WI38 (cell line): Measurements from ENCODE around the gene GPC5.
"Not testable (repeated sequence)": the region's sequence is repeated elsewhere in the genome, so short reads cannot be mapped to it uniquely, and the experiment has no call there.

ENCODE experiments used
- H3K4me3 ChIP-seq: 2 replicates; pipeline ENCODE4 v1.5.1; 2011; ENCODE audit warnings: low read depth, mild to moderate bottlenecking, control low read depth, low read length
- TF ChIP-seq, protein P1 (sequence below): IDR thresholded peaks from 2 replicates; pipeline ENCODE4 v1.5.1; 2012; ENCODE audit warnings: low read depth, mild to moderate bottlenecking, control low read depth, low read length

The GPC5 gene

DNA sequence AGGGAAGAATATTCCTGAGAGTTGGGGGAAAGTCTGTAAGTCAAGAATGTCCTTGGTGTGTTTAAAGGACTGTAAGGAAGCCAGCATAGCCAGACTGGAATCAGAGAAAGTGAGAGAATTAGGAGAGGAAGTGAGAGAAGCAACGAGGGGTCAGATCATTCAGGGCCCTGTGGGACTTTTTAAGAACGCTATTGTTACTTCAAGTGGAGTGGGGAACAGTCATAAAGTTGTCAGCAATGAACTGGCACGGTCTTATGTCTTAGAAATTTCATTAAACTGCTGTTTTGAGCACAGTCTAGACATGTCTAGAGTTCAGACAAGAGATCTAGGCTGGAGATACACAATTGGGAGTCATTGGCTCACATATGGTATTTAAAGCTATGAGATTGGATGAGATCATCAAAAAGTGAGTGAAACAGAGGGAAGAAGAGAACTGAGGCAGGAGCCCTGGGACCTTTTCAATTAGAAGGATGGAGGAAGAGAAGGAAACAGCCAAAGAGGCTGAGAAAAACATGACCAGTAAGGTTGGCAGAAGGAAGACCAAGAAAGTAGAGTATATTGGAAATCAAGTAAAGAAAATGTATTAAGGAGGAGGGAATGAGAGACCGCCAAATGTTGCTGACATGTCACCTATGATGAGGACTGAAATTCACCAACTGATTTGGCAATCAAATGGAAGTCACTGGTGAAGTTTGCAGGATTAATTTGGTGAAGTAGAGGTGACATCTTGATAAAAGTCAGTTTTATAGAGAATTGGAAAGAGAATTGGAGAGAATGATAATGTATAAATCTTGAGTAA lies 263.5 kb downstream of the GPC5 start:
- no peak overlapping the region for H3K4me3 ChIP-seq
- TF ChIP-seq, protein P1, sequence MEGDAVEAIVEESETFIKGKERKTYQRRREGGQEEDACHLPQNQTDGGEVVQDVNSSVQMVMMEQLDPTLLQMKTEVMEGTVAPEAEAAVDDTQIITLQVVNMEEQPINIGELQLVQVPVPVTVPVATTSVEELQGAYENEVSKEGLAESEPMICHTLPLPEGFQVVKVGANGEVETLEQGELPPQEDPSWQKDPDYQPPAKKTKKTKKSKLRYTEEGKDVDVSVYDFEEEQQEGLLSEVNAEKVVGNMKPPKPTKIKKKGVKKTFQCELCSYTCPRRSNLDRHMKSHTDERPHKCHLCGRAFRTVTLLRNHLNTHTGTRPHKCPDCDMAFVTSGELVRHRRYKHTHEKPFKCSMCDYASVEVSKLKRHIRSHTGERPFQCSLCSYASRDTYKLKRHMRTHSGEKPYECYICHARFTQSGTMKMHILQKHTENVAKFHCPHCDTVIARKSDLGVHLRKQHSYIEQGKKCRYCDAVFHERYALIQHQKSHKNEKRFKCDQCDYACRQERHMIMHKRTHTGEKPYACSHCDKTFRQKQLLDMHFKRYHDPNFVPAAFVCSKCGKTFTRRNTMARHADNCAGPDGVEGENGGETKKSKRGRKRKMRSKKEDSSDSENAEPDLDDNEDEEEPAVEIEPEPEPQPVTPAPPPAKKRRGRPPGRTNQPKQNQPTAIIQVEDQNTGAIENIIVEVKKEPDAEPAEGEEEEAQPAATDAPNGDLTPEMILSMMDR: no peak

DNA sequence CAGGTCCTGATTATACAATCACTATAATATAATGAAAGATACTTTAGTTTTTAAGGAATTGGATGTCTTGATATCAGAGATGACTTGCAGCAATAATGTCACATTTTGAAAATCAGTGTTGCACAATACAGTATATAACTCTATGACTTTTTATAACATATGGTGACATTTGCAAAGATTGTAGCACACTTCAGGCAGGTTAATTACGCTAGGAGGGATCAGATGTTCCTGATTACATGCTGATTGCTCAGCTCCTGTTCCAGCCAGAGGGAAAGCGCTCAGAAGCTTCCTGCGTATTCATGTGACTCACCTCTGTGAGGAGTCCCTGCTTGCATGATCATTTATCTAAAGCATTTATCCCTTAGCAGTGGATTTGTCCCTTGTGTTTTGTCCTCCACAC lies 265.6 kb downstream of the GPC5 start:
- TF ChIP-seq, protein P1: no peak
- no peak overlapping the region for H3K4me3 ChIP-seq

DNA sequence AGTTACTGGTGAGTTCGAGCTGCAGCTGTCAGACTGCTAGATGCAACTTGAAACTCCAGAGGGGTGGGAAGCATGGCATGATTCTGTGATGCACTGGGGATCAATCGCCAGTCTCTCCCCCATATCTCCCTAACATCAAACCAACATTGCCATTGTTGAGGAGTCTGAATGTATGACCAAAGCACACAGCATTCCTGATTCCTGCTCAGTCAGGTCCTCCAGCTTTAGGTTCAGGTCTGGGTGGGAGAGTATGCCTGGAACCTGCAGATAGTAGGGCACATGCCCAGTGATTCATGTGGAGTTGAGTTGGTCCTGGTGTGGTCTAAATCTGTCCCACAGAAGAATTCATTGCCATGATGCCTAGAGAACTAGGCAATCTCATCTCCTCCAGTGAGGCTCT lies 269.1 kb downstream of the GPC5 start:
- TF ChIP-seq, protein P1: no peak
- no peak overlapping the region for H3K4me3 ChIP-seq

DNA sequence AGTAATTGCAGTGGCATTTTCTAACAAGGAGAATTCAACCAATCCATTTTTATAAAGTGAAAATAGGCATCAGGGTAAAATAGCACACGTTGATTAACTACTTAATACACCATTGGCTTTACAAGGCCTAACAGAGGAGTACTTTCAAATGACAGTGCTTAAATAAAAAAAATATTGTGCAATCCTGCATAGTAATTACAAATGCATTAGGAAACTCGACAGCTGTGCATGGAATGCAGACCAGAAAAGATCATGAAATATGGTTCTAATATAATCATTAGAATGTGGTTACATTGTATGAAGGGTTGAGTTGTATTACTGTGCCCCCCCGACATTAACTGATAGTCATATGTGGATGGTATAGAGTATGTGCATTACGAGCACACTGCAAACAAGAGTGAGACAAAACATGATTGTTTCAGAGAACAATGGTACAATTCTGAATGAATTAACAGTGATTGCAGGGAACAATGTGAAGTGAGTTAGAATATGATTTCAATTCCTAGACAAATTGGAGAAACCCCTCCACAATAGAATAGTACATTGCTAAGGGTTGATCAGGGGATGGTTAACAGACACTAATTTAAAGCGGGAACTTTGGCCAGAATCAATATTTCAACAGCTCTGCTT lies 270.6 kb downstream of the GPC5 start:
- H3K4me3 ChIP-seq: no peak overlapping the region

DNA sequence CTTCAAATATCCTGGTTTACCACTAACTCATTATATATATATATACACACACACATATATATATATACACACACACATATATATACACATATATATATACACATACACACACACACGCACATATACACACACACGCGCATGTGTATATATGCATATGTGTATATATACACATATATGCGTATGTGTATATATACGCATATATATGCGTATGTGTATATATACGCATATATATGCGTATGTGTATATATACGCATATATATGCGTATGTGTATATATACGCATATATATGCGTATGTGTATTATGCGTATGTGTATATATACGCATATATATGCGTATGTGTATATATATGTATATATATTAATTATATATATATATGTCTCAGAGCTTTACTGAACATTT lies 275.9 kb downstream of the GPC5 start:
- not testable (repeated sequence) for H3K4me3 ChIP-seq

More for the DNA sequence above, 270.6 kb downstream of the GPC5 start:
- TF ChIP-seq, protein P1: no peak

DNA sequence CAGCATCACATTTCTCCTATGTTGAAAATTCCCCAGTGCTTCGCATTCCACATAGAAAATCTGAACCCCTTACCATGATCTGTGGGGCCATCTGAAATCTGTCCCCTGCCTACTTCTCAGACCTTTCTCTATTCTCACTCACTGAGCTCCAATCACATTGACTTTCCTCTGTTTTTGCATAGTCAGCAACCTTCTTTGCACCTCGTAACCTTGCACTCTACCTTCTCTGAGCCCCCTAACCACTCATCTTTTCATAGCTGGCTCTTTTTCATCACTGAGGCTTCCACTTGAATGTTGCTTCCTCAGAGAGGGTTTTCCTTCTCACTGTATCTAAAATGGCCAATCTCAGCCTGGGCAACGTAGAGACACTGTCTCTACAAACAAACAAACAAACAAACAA lies 286.3 kb downstream of the GPC5 start:
- TF ChIP-seq, protein P1: no peak
- no peak overlapping the region for H3K4me3 ChIP-seq

DNA sequence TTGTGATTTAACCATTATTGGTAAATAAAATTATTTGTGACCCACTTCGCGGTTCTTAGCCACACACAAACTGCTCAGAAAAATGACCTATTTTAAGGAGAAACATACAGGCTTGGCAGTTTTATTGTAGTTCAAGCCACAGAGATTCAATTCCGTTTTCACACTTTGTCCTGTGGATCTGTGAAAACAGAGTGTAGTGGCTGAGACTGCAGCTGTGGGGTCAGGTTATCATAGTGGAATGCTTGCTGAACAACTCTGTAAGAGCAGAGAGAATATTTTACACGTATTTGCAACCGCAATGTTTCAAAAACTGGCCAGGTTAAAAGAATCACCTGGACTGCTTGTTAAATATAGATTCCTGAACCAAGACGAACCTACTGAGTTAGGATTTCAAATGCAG lies 292.5 kb downstream of the GPC5 start:
- TF ChIP-seq, protein P1: no peak

More for the DNA sequence above, 292.5 kb downstream of the GPC5 start:
- H3K4me3 ChIP-seq: no peak overlapping the region
